ENCODE results near the gene LRRN3. TPM values are rescaled to one million over a fixed set of nuclear protein-coding genes. Genes with fewer than 3 reads are reported as not detected.
A peak's percentile ranks its signal among the peaks of the same experiment; 100 is the strongest.
"Not testable (repeated sequence)": the region's sequence is repeated elsewhere in the genome, so short reads cannot be mapped to it uniquely, and the experiment has no call there.

LRRN3 gene
- total RNA-seq, 6 experiments from 2014 or later: 0.19 to 0.31 (median 0.22) TPM; not detected in 2

DNA sequence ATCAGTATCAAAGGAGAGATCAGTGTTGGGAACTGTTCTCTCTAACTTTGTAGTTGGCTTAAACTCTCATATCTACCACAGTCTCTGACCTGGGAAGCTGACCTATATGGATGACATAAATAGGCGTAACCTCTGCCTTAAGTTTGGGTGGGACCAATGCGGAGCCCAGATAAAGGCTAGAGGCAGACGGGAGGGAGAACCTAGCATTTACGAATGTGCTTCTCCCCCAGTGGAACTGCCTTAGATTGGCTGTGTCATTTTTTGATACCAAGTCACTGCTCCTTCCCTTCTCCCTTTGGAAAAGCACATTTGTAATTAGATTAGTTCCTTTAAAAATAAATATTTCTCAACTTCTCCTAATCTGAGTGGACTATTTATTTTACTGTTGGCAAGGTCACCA is 23.7 kb upstream of the LRRN3 start:
- TF ChIP-seq POLR2A (IDR thresholded peaks at IDR 0.05): no peak
- TF ChIP-seq, protein P1, sequence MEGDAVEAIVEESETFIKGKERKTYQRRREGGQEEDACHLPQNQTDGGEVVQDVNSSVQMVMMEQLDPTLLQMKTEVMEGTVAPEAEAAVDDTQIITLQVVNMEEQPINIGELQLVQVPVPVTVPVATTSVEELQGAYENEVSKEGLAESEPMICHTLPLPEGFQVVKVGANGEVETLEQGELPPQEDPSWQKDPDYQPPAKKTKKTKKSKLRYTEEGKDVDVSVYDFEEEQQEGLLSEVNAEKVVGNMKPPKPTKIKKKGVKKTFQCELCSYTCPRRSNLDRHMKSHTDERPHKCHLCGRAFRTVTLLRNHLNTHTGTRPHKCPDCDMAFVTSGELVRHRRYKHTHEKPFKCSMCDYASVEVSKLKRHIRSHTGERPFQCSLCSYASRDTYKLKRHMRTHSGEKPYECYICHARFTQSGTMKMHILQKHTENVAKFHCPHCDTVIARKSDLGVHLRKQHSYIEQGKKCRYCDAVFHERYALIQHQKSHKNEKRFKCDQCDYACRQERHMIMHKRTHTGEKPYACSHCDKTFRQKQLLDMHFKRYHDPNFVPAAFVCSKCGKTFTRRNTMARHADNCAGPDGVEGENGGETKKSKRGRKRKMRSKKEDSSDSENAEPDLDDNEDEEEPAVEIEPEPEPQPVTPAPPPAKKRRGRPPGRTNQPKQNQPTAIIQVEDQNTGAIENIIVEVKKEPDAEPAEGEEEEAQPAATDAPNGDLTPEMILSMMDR (IDR thresholded peaks at IDR 0.05): no peak
- Histone ChIP-seq H3K36me3 (no peaks in the 10 kb centered on the region), H3K4me1 (peaks cover 0 to 9% (median 0%) of the 10 kb centered on the region in 4 donors), H3K9me3 (no peaks in the 10 kb centered on the region), H3K4me3 (no peak overlapping the region), H3K27ac (no peak overlapping the region), H3K27me3 (no peaks in the 10 kb centered on the region)
- no peak for DNase-seq
- ATAC-seq: peak in 1 of 4 donors; percentile 48
- WGBS (ENCODE audit: insufficient coverage, low coverage, low lambda C conversion rate, missing lambda C conversion rate): 90% methylated on average over 3 of the region's 4 CpGs
- intact Hi-C loops (cut with DNase I): no loop called here

GRCh38 chr7:111067682-111068081 is 23.2 kb upstream of the LRRN3 start:
- DNase-seq (no peak), ATAC-seq (no peak)
- WGBS (ENCODE audit: insufficient coverage, low coverage, low lambda C conversion rate, missing lambda C conversion rate): 77% methylated on average over 2 of the region's 2 CpGs
- H3K9me3 ChIP-seq: no peaks in the 10 kb centered on the region
- intact Hi-C loops (cut with DNase I): no loop called here
- TF ChIP-seq, protein P1 (IDR thresholded peaks at IDR 0.05): no peak
- no peak for TF ChIP-seq POLR2A (IDR thresholded peaks at IDR 0.05)
- H3K4me3 ChIP-seq: no peak overlapping the region
- H3K27me3 ChIP-seq: no peaks in the 10 kb centered on the region
- H3K36me3 ChIP-seq: no peaks in the 10 kb centered on the region
- no peak overlapping the region for H3K27ac ChIP-seq
- H3K4me1 ChIP-seq: peaks cover 0 to 9% (median 0%) of the 10 kb centered on the region in 4 donors

DNA sequence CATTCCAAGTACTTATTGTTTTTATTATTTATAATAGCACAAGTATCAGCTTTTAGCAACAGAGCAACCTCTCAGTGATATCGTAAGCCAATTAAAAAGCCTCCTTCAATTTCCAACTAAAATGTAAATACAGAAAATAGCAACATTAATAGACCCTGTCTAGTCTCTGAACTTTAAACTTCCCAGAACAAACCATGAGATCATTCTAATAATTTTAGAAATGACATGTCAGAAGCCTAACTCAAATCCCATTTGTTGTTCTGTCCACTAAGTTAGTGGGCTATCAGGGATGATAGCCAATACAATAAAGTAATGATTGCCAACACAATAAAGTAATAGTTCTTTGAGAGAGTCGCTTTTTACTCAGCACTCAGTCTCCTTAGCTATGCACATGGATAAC is 22.3 kb upstream of the LRRN3 start:
- 78% methylated on average over 2 of the region's 2 CpGs for WGBS (ENCODE audit: insufficient coverage, low coverage, low lambda C conversion rate, missing lambda C conversion rate)
- TF ChIP-seq, protein P1 (IDR thresholded peaks at IDR 0.05): no peak
- TF ChIP-seq POLR2A (IDR thresholded peaks at IDR 0.05): no peak
- Histone ChIP-seq H3K36me3 (no peaks in the 10 kb centered on the region), H3K4me3 (no peak overlapping the region), H3K9me3 (no peaks in the 10 kb centered on the region), H3K27me3 (no peaks in the 10 kb centered on the region), H3K27ac (no peak overlapping the region), H3K4me1 (peaks cover 0 to 9% (median 0%) of the 10 kb centered on the region in 4 donors)
- intact Hi-C loops (cut with DNase I): no loop called here
- DNase-seq (no peak), ATAC-seq (peak in 1 of 4 donors; percentile 39)

- Histone ChIP-seq H3K4me3 (no peak overlapping the region), H3K9me3 (no peaks in the 10 kb centered on the region), H3K27ac (no peak overlapping the region), H3K27me3 (no peaks in the 10 kb centered on the region), H3K4me1 (peaks cover 0 to 9% (median 0%) of the 10 kb centered on the region in 4 donors), H3K36me3 (no peaks in the 10 kb centered on the region)
- intact Hi-C loops (cut with DNase I): no loop called here
- no peak for TF ChIP-seq POLR2A (IDR thresholded peaks at IDR 0.05)
- TF ChIP-seq, protein P1 (IDR thresholded peaks at IDR 0.05): no peak
- DNase-seq (no peak), ATAC-seq (no peak)
Measured at GRCh38 chr7:111071556-111071955, 19.4 kb upstream of the LRRN3 start.

DNA sequence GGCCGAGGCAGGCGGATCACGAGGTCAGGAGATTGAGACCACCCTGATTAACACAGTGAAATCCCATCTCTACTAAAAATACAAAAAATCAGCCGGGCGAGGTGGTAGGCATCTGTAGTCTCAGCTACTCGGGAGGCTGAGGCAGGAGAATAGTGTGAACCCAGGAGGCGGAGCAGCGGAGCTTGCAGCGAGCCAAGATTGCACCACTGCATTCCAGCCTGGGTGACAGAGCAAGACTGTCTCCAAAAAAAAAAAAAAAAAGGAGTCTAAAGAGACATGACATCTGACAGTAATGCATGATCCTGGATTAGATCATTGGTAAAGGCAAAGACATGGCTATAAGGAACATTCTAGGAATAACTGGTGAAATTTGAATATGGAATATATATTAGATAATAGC is 18.3 kb upstream of the LRRN3 start:
- H3K4me1 ChIP-seq; H3K27ac ChIP-seq; DNase-seq; H3K27me3 ChIP-seq; intact Hi-C loops (cut with DNase I); H3K4me3 ChIP-seq; H3K9me3 ChIP-seq; H3K36me3 ChIP-seq; ATAC-seq: not testable (repeated sequence)
- 94% methylated on average over 8 of the region's 9 CpGs for WGBS (ENCODE audit: insufficient coverage, low coverage, low lambda C conversion rate, missing lambda C conversion rate)

Data from right lobe of liver (tissue), 6 donors.